SU-DHL-6 (cell line): Measurements from ENCODE around the gene CEP57L1.

ENCODE experiments used
- CTCF ChIP-seq: fragments of 200-600 bp; sonication (generic); IDR thresholded peaks from one replicate; pipeline ENCODE4 v1.5.1; 2017; ENCODE audit warnings: antibody characterized with exemption, mild to moderate bottlenecking, low read length, moderate library complexity; ENCODE audit not compliant: insufficient read depth, poor library complexity, severe bottlenecking
- EZH2phosphoT487 ChIP-seq: fragments of 200-600 bp; sonication (generic), shearing (Covaris generic); conservative IDR thresholded peaks from 2 replicates; pipeline ENCODE4 v1.6.1; 2018; ENCODE audit warnings: mild to moderate bottlenecking, antibody characterized with exemption, low read length, moderate library complexity, mixed read lengths

GRCh38 chr6:109174916-109175315, 79.6 kb downstream of the CEP57L1 start:
- TF ChIP-seq EZH2phosphoT487 (no peak), CTCF (no peak)
